GM12878 (cell line): ENCODE results near the gene SDF4. TPM values are rescaled to one million over a fixed set of nuclear protein-coding genes. Genes with fewer than 3 reads are reported as not detected.
A peak's percentile ranks its signal among the peaks of the same experiment; 100 is the strongest.

ENCODE experiments used
- ATAC-seq: fragments of 200-7000 bp; cut with Tn5 transposase; 3 replicates; pipeline ENCODE4 v1.9.1; 2020; ENCODE audit warnings: mild to moderate bottlenecking, moderate library complexity
- BruUV-seq: library from RNA; stranded (reverse); fragments of 400-500 nt; replicated peaks from 2 replicates; lab custom pipeline; 2021; lab: Mats Ljungman, UMichigan
- CTCF ChIA-PET: fragments of 300-600 bp; sonication (Branson Sonifier 250); formaldehyde crosslinking; extraction: SDS; loops from one replicate; lab custom pipeline; 2021; ENCODE audit warnings: inconsistent platforms; lab: Yijun Ruan, JAX
- POLR2A ChIA-PET: fragments of 350-600 bp; formaldehyde crosslinking; extraction: SDS; loops from one replicate; lab custom pipeline; 2021; ENCODE audit warnings: inconsistent platforms; lab: Charles Lee
- RAD21 ChIA-PET: fragments of 300-600 bp; sonication (Branson Sonifier 250); formaldehyde crosslinking; loops from one replicate; lab custom pipeline; 2023; ENCODE audit warnings: antibody characterized with exemption; ENCODE audit not compliant: unreplicated experiment; lab: Charles Lee
- SMC1A ChIA-PET: fragments of 300-600 bp; sonication (Branson Sonifier 250); formaldehyde crosslinking; loops from one replicate; lab custom pipeline; 2023; ENCODE audit not compliant: unreplicated experiment, uncharacterized antibody; lab: Charles Lee
- DNase-seq: peaks from one replicate; pipeline ENCODE4 v3.0.0-alpha.2; 2011; ENCODE audit warnings: low read depth, low spot score
- FAIRE-seq: peaks from 3 replicates; lab custom pipeline; 2011; peaks lifted over from hg19 to GRCh38; lab: Jason Lieb, UNC
- H2AFZ ChIP-seq: 2 replicates; pipeline ENCODE4 v1.6.0; 2011; ENCODE audit warnings: low read depth, low read length, control low read depth; ENCODE audit not compliant: control insufficient read depth
- H3K27ac ChIP-seq: 2 replicates; pipeline ENCODE4 v1.5.1; 2011; ENCODE audit warnings: control low read depth; ENCODE audit not compliant: control insufficient read depth, insufficient read depth
- H3K27me3 ChIP-seq, 2 experiments: replicated peaks in 1 of 2; 2 replicates each; pipeline versions ENCODE4 v1.6.0 to v1.6.1; 2011; ENCODE audit warnings: low read length in 1 of 2; ENCODE audit not compliant: control insufficient read depth in 2 of 2, insufficient read depth in 2 of 2
- H3K36me3 ChIP-seq, 2 experiments: 2 replicates each; pipeline ENCODE4 v1.5.1; 2011; ENCODE audit warnings: low read length in 1 of 2; ENCODE audit not compliant: control insufficient read depth in 2 of 2, insufficient read depth in 2 of 2
- H3K4me1 ChIP-seq: 2 replicates; pipeline ENCODE4 v1.6.1; 2011; ENCODE audit warnings: mild to moderate bottlenecking, low read length, moderate library complexity, mixed read lengths; ENCODE audit not compliant: control insufficient read depth, insufficient read depth
- H3K4me2 ChIP-seq: 2 replicates; pipeline ENCODE4 v1.6.0; 2011; ENCODE audit warnings: control low read depth; ENCODE audit not compliant: control insufficient read depth, insufficient read depth
- H3K4me3 ChIP-seq: fragments of 200-600 bp; sonication (generic); 2 replicates; pipeline ENCODE4 v1.5.1; 2016
- H3K79me2 ChIP-seq: 2 replicates; pipeline ENCODE4 v1.6.0; 2011; ENCODE audit warnings: low read length; ENCODE audit not compliant: control insufficient read depth, insufficient read depth
- H3K9ac ChIP-seq: 2 replicates; pipeline ENCODE4 v1.8.0; 2011; ENCODE audit warnings: low read length, control low read depth, mixed read lengths; ENCODE audit not compliant: control insufficient read depth, insufficient read depth
- H3K9me3 ChIP-seq: replicated peaks from 3 replicates; pipeline ENCODE4 v1.5.1; 2011; ENCODE audit warnings: mild to moderate bottlenecking, low read length; ENCODE audit not compliant: control insufficient read depth, insufficient read depth
- H4K20me1 ChIP-seq: 2 replicates; pipeline ENCODE4 v1.6.0; 2011; ENCODE audit not compliant: control insufficient read depth, insufficient read depth
- BHLHE40 ChIP-seq, 2 experiments: fragments of 450-650 bp in 1 of 2; IDR thresholded peaks; 2 replicates each; pipeline ENCODE4 v1.6.1; 2011 to 2017; ENCODE audit warnings: low read depth in 2 of 2, borderline replicate concordance in 1 of 2, improper control_type of control experiment in 1 of 2, low read length in 1 of 2, mild to moderate bottlenecking in 1 of 2
- CHD2 ChIP-seq: IDR thresholded peaks from 2 replicates; pipeline ENCODE4 v1.6.1; 2011; ENCODE audit warnings: low read depth, low read length, improper control_type of control experiment, borderline replicate concordance
- ELK1 ChIP-seq: IDR thresholded peaks from 2 replicates; pipeline ENCODE4 v1.6.1; 2012; ENCODE audit warnings: low read depth, low read length, improper control_type of control experiment
- ETV6 ChIP-seq, 2 experiments: fragments of 450-650 bp in 1 of 2; IDR thresholded peaks in 1 of 2; conservative IDR thresholded peaks in 1 of 2; 2 replicates each; pipeline ENCODE4 v1.6.1; 2014; ENCODE audit warnings: antibody characterized with exemption in 1 of 2, borderline replicate concordance in 1 of 2, low read depth in 1 of 2, mild to moderate bottlenecking in 1 of 2, moderate library complexity in 1 of 2
- FOXM1 ChIP-seq: IDR thresholded peaks from 2 replicates; pipeline ENCODE4 v1.6.1; 2012; ENCODE audit warnings: low read depth, mild to moderate bottlenecking, inconsistent platforms, low read length, moderate library complexity
- HCFC1 ChIP-seq: fragments of 150-350 bp; IDR thresholded peaks from 2 replicates; pipeline ENCODE4 v1.6.1; 2014; ENCODE audit warnings: low read length
- KAT2A ChIP-seq: conservative IDR thresholded peaks from 2 replicates; pipeline ENCODE4 v1.6.1; 2011; ENCODE audit warnings: low read depth, low read length; ENCODE audit not compliant: control insufficient read depth
- LARP7 ChIP-seq: fragments of 450-650 bp; IDR thresholded peaks from 2 replicates; pipeline ENCODE4 v1.6.1; 2017; ENCODE audit warnings: mild to moderate bottlenecking
- MAX ChIP-seq: IDR thresholded peaks from 2 replicates; pipeline ENCODE4 v1.6.1; 2012; ENCODE audit warnings: low read depth, low read length, improper control_type of control experiment
- PAX5 ChIP-seq: IDR thresholded peaks from 2 replicates; pipeline ENCODE4 v1.6.1; 2011; ENCODE audit warnings: low read depth, low read length, borderline replicate concordance
- ZBTB4 ChIP-seq: fragments of 450-650 bp; formaldehyde crosslinking; IDR thresholded peaks from 2 replicates; pipeline ENCODE4 v1.4.0; 2022; ENCODE audit warnings: mild to moderate bottlenecking, moderate library complexity
- ZSCAN29 ChIP-seq: fragments of 450-650 bp; IDR thresholded peaks from 2 replicates; pipeline ENCODE4 v1.6.1; 2017; ENCODE audit warnings: mild to moderate bottlenecking, moderate library complexity
- WGBS: methylation state at CpG from one replicate; pipeline ENCODE4 v1.1.6; 2016; ENCODE audit warnings: low lambda C conversion rate; ENCODE audit not compliant: insufficient replicate concordance, insufficient coverage; ENCODE audit errors: missing lambda C conversion rate; 5-methylcytosine and 5-hydroxymethylcytosine counted together
- in situ Hi-C: fragments of 300-500 bp; cut with MboI; formaldehyde crosslinking; loops from 9 replicates; pipeline ENCODE4 v1.14.3; 2018; ENCODE audit warnings: mixed read lengths
- intact Hi-C: fragments of 100-400 bp; cut with micrococcal nuclease; formaldehyde crosslinking; loops from one replicate; pipeline ENCODE4 v1.14.2; 2022; ENCODE audit not compliant: unreplicated experiment
- polyA plus RNA-seq, 11 experiments: library from polyadenylated mRNA; depleted of rRNA in 4 of 11; unstranded in 6 of 11; stranded (reverse) in 5 of 11; fragments of >200 nt; fragmentation: Nextera tagmentation in 4 of 11; fragmentation: Illumina TruSeq in 1 of 11; extraction: Ambion mirVana in 4 of 11; extraction: Trizol in 1 of 11; gene quantifications; 1 replicate in 1 of 11; 2 replicates in 10 of 11; pipeline versions ENCODE4 v1.2.1 to v1.2.3, GENCODE V29; 2011 to 2016; ENCODE audit warnings: inconsistent platforms in 2 of 11, missing spikeins in 2 of 11, low read depth in 1 of 11
- total RNA-seq, 4 experiments: library from RNA; depleted of rRNA in 3 of 4; stranded (reverse); fragments of >200 nt in 3 of 4; fragmentation: Illumina TruSeq in 1 of 4; extraction: Trizol in 1 of 4; gene quantifications; 2 replicates each; pipeline versions ENCODE4 v1.2.1 to v1.2.3, GENCODE V29; 2013 to 2021
- TF ChIP-seq, protein P1 (sequence below): IDR thresholded peaks from 2 replicates; pipeline ENCODE4 v1.6.1; 2012; ENCODE audit warnings: low read length, inconsistent platforms

Gene SDF4
- total and polyA plus RNA-seq, 10 of the 15 experiments (the other 5 are each of a cell fraction or from before 2014, with no cell fraction given), result 0.44 to 97.2 (median 40.2) TPM

GRCh38 chr1:1212780-1213344 is 18.9 kb downstream of the SDF4 start:
- Histone ChIP-seq H3K4me2 (peak overlapping the region; percentile 62), H3K4me3 (peak overlapping the region; percentile 27; the same call in 1 of the 2 replicates), H3K9me3 (no peaks in the 10 kb centered on the region; the same call in 2 of the 3 replicates), H2AFZ (peak overlapping the region; percentile 7; the same call in 1 of the 2 replicates), H3K4me1 (peaks cover 38% of the 10 kb centered on the region), H3K27ac (peak overlapping the region; percentile 25; the same call in 1 of the 2 replicates), H4K20me1 (no peaks in the 10 kb centered on the region), H3K9ac (peak overlapping the region; percentile 35; the same call in 1 of the 2 replicates), H3K27me3 (no peaks in the 10 kb centered on the region), H3K36me3 (peaks cover 0 to 10% of the 10 kb centered on the region in 2 experiments; a peak in 3 of 4 replicates), H3K79me2 (no peaks in the 10 kb centered on the region)
- ChIA-PET CTCF (interaction anchor here (0.6 to 2.2 kb wide), 2 partner anchors 18 to 24 kb away, joined by 3 to 8 read pairs; no protein-coding TSS in a partner anchor), POLR2A (interaction anchor here (0.8 to 2.2 kb wide), 2 partner anchors 18 to 41 kb away, joined by 3 to 7 read pairs; no protein-coding TSS in a partner anchor), RAD21 (interaction anchor here (0.6 to 2.1 kb wide), 6 partner anchors 18 to 206 kb away, joined by 3 to 10 read pairs (median 4); no protein-coding TSS in a partner anchor), SMC1A (interaction anchor here (0.6 to 1.4 kb wide), 2 partner anchors 25 to 90 kb away, joined by 3 read pairs; no protein-coding TSS in a partner anchor)
- BruUV-seq, result no TSS peak
- DNase-seq (no peak), ATAC-seq (peak; percentile 70), FAIRE-seq (no peak)
- WGBS, result 4% methylated on average over 23 of the region's 24 CpGs
- in situ Hi-C loops (no loop called here), intact Hi-C loops (no loop called here)
- no peak for TF ChIP-seq ELK1
- TF ChIP-seq LARP7, result no peak
- TF ChIP-seq ZSCAN29, result no peak
- TF ChIP-seq ZBTB4 (CRISPR knock-in tag), result no peak
- no peak for TF ChIP-seq HCFC1
- TF ChIP-seq, protein P1, sequence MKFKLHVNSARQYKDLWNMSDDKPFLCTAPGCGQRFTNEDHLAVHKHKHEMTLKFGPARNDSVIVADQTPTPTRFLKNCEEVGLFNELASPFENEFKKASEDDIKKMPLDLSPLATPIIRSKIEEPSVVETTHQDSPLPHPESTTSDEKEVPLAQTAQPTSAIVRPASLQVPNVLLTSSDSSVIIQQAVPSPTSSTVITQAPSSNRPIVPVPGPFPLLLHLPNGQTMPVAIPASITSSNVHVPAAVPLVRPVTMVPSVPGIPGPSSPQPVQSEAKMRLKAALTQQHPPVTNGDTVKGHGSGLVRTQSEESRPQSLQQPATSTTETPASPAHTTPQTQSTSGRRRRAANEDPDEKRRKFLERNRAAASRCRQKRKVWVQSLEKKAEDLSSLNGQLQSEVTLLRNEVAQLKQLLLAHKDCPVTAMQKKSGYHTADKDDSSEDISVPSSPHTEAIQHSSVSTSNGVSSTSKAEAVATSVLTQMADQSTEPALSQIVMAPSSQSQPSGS, result no peak
- no peak for TF ChIP-seq FOXM1
- TF ChIP-seq BHLHE40 (IDR thresholded peaks at IDR 0.05; ENCODE audit: borderline replicate concordance in 1 of 2, low read depth in 2 of 2, low read length in 1 of 2), result peak; percentile 52 to 73; a peak in 3 of 4 replicates
- TF ChIP-seq MAX, result no peak
- TF ChIP-seq ETV6 (conservative IDR thresholded peaks at IDR 0.05 in 1 of 2, IDR thresholded peaks at IDR 0.05 in 1 of 2; ENCODE audit: borderline replicate concordance in 1 of 2, low read depth in 1 of 2), result 0 out of 4 replicates have a peak, but pooled peaks of 1 of the 2 experiments have one; percentile 19
- 0 out of 2 replicates have a peak, but pooled peaks have one; percentile 12 for TF ChIP-seq CHD2
- no peak for TF ChIP-seq KAT2A
- TF ChIP-seq PAX5, result 0 out of 2 replicates have a peak, but pooled peaks have one; percentile 19
